Subcutaneous adipose tissue (tissue), 4 donors: ENCODE data around the gene SH3PXD2A. TPM values are rescaled to one million over a fixed set of nuclear protein-coding genes. Genes with fewer than 3 reads are reported as not detected.

Experiments
- CTCF ChIP-seq: fragments of 450-650 bp; IDR thresholded peaks from one replicate; pipeline ENCODE4 v1.5.1; 2016; ENCODE audit warnings: low read depth, mild to moderate bottlenecking, control low read depth, antibody characterized with exemption, moderate library complexity
- total RNA-seq, 4 donors: library from RNA; depleted of rRNA; stranded (reverse); fragments of >200 nt; gene quantifications; one replicate each; pipeline ENCODE4 v1.1.0, GENCODE V29; 2016

The SH3PXD2A gene
- total RNA-seq, 4 donors from 2014 or later: 13.0 to 23.6 (median 18.7) TPM

GRCh38 chr10:103829278-103829677, 26.1 kb downstream of the SH3PXD2A start:
- no peak for TF ChIP-seq CTCF

DNA sequence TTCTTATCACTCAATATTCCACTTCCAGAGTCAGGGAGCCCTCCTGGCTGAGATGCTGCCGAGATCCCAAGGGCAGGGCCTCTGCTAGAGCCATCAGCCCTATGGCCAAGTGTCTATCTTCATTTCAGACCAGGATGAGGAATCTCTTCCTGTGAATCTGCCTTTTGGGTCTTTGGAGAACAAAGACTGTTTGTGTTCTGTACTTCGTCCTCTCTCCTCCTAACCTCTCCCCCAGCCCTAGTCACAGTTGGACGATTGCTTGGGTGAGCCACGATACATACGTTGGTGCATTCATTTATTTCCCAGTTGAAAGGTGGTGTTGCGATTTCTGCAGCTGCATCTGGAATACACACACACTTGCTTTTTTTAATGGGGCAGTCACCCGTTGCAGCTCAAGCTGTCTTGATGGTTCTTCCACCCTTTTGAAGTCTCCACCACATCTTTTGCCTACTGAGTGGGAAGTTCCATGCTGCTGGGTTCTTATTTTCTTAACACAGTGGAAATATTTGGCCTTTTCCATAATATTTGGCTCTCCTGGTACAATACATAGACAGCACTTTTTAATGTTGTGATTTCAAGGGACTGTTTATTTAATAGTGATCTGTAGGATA, 26.7 kb downstream of the SH3PXD2A start:
- no peak for TF ChIP-seq CTCF

DNA sequence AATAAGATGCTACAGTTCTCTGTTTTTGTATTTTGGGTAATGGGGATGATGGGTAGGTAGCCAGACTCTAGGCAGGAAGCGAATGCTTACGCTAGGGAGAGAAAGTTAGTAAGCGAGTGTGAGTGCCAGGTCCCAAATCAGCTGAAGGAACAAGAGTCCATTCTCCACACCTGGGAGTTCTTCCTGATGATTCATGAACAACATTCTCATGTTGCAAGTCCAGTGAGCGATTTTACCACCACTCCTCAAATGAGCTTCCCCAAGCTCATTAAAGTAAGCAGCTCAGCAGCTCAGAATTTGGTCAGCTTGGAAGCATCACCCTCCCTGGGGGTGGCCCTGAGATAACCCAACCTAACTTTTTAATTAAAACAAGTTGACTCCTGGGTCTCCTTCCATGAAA, 27.3 kb downstream of the SH3PXD2A start:
- TF ChIP-seq CTCF: no peak

GRCh38 chr10:103826885-103827284, 28.5 kb downstream of the SH3PXD2A start:
- no peak for TF ChIP-seq CTCF

- TF ChIP-seq CTCF: no peak
Measured at GRCh38 chr10:103824281-103824680, 31.1 kb downstream of the SH3PXD2A start.

GRCh38 chr10:103823706-103824272, 31.6 kb downstream of the SH3PXD2A start:
- TF ChIP-seq CTCF: no peak

GRCh38 chr10:103822800-103823199, 32.6 kb downstream of the SH3PXD2A start:
- no peak for TF ChIP-seq CTCF
